Measurements from ENCODE around the gene EEF2K.
A peak's percentile ranks its signal among the peaks of the same experiment; 100 is the strongest.

EEF2K gene

DNA sequence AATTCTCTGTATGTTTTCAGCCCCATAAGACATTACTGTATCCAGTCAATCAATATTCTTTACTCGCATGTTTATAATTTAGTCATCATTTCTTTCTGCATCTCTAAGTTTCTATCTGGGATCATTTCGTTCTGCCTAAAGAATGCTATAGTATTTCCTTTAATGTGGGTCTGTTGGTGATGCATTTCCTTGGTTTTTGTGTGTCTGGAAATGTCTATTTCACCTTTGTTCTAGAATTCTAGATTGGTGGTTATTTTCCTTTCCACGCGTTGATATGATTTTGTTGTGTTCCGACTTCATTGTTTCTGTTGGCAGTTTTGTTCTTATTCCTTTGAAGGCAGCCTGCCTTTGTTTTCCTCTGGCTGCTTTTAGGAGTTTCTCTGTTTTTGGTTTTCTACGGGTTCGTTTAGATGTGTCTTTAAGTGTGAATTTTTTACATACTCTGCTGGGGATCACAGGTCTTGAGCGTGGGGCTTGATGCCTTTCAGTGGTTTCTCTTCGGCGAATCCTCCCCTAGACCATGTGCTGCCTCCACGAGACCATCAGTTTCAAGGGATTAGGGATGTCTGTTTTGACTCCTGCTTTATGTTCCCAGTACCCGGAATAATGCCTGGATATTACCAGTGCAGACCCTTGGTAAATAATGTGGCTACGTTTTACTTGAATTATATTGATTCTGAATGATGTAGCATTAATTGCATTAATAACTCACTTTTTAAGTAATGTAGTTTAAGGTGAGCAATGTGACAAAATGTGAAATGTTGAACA is 114.7 kb downstream of the EEF2K start:
- no peak for DNase-seq

DNA sequence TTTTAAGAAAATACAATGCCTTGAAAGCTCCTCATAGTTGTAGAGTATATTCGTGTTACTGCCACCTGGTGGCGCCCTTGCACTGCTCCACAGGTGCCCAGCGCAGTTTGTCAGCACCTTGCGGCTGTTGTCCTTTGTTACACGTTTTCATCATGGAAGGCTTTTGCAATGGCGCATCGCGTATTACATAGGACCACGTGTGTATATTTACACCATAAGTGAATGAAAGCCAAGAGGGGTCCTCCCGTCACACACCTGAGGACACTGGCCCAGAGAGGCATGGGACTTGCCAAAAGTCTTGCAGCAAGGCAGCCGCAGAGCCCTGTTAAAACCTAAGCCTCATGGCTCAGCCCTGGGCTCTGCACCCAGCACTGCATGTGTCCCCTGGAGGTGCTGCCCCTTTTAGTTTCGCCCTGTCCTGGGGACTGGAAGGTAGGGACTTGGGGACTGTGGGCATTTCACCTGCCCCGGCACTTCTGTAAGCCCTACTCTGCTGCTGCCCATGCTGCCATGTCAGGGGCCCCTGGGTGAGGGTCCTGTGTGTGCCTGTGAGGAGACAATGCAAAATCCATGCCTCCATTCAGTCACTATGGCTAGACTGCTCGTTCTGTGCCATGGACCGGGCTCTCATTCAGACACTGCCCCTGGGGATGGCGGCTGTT is 115.4 kb downstream of the EEF2K start:
- peak; percentile 69 for DNase-seq

DNA sequence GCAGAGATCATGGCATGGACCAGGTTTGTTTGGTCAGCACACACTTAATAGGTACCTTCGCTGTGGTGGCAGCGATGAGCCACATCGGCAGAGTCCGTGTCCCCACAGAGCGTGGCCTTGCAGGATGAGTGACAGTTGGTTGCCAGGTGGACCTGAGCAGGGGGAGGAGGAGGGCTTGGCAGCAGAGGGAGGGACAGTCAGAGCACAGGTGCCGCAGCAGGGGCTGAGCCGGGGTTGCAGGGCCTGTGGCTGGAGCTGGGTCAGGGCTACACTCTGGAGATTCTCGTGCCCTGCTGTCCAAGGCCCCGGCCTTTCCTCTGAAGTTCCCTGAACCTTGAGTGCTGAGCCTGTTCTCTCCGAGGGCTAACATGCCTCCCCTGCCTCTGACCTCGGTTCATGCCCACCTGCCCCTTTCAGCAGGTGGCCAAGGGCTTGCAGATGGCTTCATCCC is 116.0 kb downstream of the EEF2K start:
- no peak for DNase-seq

DNA sequence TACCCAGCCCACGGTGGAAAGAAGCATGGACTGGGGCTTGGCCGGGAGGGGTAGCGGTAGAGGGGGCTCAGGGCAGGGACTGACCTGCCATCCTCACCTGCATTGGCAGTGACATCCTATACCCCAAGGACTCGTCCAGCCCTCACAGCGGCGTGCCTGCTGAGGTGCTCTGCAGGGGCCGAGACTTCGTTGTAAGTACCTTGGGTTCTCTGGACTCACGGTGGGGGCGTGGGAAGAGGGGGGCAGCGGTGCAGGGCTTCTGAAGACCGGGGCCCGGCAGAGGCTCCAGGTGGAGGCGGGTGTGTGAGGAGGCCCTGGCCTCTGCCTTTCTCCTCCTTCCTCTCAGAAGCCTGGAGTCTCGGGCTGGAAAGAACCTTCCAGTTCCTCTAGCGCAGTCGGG is 116.7 kb downstream of the EEF2K start:
- no peak for DNase-seq

DNA sequence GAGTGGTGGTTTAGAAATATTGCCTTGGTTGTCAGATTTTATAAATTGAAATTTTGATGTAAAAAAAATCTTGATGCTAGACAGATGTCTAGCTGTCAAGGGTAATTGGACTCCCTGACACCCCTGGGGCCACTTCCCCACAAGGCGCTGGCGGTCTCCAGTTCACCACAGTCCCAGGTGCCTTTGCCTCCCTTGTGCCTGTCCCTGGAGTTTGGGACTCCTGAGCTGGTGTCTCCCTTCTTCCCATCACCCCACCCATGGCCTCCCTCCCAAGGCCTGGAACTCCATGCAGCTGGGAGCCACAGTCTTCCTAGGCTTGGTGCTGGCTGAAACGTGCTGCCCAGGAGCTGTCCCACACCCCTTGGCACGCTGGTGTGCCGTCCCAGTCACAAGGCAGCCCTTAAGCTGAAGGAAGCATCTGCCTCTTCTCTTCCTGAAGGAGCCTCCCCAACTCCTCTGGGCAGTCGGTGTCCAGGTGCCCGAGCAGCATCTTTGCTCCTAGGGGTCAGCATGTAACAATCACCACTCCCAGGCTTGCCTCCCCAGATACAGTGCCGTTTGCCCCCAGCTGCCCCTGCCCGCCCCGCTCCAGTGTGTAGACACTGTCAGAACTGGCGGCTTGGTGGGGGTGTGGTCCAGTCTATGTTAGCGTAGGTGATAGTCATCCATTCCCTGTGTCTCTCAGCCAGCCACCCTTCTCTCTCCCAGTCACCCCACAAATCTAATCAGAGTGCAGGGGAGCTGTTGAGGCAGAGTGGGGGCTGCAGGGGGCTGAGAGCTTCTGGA is 117.3 kb downstream of the EEF2K start:
- no peak for DNase-seq

DNA sequence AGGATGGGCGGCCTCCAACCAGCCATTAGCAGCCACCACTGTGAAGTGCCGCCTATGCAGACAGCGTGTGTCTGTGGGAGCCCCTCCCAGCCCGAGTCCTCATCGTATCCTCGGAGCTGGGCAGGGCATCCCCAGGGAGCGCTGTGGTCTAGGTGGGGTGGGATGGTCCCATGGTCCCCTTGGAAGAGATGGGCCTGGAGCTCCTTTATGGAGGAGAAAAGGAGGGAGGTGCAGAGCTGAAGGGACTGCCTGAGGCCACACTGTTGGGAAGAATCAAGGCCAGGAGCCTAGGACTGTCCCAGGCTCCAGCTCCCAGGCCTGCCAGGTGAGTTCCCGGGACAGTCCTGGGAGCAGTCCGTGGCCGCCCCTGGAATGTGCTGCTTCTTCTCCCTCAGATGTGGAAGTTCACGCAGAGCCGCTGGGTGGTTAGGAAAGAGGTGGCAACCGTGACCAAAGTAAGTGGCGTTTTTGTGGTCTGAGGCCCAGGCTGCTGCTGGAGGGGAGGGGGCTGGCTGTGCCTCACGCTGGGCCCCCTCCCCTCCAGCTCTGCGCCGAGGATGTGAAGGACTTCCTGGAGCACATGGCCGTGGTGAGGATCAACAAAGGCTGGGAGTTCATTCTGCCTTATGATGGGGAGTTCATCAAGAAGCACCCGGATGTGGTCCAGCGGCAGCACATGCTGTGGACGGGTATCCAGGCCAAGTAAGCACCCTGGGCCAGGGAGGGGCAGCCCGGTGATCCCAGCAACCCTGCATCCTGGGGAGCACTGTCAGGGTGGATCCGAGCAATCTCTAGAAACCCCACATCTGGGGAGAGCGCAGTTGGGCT is 118.1 kb downstream of the EEF2K start:
- no peak for DNase-seq

DNA sequence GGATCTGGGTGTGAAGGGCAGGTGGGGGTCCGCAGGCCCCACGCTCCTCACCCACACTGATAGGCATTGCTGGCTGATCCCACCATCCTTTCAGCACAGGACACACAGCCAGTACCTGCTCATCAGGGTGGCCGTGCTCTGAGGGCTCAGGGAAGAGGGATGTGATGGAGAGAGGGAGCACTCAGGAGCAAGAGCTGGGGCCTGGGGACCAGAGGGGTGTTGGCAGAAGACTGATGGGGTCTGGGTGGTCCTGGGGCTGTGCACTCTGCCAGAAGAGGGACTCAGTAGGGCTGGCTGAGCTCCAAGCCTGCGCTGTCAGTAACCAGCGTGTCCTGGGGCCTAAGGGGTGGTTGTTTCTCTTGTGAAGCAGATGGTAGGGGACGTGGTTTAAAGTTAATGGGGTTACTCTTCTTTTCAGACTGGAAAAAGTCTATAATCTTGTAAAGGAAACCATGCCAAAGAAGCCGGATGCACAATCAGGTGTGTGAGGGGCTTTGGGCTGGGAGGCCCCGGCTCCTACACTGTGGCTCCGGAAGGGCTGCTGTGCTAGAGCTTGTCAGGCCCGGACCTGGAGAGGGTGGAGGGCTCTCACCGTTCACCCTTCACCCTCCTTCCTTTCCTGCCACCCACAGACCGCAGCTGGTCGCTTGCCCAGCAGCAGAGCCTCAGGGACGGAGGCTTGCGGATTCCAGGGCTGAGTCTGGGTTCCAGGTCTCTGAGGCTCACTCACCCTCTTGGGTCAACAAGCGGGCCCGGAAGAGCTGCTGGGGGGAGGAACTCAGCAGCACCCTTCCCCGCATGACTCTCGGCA is 118.9 kb downstream of the EEF2K start:
- DNase-seq, result no peak

DNA sequence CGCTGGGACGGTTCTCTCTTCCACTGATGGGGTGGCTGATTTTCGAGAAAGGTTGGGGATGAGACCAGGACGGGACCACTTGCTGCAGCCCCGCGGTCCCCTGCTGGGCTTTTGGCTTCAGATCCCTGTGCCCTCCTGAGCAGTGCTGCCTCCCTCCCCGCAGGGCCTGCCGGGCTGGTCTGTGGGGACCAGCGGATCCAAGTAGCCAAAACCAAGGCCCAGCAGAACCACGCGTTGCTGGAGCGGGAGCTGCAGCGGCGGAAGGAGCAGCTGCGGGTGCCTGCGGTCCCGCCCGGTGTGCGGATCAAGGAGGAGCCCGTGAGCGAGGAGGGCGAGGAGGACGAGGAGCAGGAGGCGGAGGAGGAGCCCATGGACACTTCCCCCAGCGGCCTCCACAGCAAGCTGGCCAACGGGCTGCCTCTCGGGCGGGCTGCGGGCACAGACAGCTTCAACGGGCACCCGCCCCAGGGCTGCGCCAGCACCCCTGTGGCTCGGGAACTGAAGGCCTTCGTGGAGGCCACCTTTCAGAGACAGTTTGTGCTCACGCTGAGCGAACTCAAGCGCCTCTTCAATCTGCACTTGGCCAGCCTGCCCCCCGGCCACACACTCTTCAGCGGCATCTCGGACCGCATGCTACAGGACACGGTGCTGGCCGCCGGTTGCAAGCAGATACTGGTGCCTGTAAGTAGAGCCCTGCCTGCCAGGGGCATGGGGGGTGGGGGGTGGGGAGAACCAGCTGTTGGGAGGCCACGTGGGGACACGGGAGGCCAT is 119.7 kb downstream of the EEF2K start:
- no peak for DNase-seq

DNA sequence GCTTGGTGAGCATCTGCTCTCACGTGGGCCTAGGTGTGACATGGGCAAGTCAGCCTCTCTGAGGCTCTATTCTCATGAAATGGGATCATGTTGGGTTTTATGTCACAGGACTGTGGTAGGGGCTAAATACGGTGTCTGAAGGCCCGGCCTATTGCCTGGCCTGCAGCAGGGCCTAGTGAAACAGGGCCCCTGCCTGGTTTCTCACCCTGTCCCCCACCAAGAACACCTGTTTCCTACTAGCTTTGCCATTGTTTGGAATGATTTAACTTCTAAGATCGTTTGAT is 120.2 kb downstream of the EEF2K start:
- DNase-seq, result no peak

DNA sequence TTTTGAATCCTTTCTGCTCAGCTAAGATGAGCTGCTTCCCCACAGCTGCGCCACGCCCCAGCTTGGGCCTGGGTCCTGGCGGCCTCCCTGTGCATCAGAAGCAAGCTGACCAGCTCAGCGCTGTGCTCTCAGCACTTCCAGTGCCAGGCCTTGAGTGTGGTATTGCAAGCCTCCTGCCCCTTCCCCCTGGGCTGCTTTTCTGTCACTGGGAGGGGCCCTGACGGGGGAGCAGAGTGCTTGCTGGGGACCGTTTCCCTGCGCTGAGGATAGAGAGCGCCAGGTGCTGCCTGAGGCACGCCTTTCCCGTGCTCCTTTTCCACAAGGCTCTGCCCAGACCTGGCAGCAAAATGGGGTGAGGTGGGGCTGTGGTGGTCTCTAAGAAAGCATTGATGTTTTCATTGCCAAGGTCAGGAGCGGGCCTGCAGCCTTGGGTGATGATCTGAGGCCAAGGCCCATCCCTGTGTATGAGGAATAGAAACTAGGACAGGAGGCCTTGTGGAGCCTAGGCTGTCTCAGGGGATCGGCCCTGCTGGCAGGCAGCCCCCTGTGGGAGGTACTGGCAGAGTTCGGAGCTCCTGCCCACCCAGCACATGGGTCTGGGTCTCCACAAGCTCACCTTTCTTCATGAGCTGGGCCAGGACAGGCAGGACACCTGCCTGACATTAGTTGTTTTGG is 120.8 kb downstream of the EEF2K start:
- no peak for DNase-seq

DNA sequence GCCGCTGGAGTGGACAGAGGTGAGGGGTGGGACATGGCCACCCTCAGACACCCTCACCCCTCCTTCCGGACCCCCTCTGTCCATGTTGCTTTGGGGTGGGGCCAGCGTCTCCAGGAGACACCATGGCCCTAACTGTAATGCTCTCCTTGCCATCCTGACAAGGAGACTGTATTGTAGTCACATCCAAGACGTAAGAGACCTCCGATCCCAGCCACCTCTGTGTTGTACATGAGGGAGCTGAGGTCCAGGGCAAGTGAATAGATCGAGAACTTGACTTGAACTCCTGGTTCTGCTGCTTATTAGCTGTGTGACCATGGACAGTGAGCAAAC is 121.3 kb downstream of the EEF2K start:
- DNase-seq, result no peak

DNA sequence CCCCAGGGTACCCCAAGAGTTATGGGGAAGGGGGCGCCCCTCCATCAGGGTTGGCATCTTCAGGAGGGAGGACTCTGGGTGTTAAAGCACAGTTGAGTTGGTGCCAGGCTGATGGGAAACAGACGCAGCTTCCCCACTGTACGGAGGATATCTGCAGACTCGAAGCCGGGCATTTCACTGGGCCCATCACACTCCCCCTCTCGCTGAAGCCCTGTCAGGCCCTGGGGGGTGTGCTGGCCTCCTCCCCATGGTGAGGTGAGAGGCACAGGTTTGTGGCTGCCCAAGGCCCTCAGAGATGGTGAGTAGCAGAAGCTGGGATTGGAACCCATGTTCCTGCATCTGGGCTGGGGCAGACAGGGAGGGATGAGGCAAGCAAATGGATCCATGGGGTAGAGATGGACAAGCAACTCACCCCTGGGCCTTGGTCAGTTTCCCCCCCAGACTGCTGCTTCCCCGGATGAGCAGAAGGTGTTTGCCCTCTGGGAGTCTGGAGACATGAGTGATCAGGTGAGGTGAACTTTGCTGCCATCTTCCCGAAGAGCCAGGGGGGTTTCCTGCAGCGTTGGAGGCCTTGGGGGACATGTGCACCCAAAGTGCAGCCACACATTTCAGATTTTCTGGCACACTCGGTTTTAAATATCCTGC is 122.1 kb downstream of the EEF2K start:
- DNase-seq, result no peak

DNA sequence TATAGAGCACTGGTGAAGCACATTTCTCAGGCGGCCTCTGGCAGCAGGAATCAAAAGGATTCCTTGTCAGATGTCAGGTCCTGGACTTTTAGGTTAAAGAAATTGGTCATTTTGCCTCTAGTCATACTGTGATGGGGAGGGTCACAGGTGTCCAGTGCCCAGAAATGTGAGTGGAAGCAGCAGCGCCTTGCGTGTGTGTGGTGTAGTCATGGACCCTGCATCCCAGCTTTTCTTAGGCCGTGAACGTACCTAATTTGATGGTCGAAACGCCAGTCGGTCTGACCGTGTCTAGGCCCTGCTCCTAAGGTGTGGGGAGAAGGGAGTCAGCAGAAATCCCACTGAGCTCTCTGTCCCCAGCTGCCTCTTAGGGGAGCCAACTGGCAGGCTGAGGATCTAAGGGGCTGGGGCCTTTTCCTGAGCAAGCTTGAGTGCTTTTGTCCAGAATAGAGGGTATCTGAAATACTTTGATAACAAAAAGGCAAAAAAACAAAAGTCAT is 123.2 kb downstream of the EEF2K start:
- no peak for DNase-seq

DNA sequence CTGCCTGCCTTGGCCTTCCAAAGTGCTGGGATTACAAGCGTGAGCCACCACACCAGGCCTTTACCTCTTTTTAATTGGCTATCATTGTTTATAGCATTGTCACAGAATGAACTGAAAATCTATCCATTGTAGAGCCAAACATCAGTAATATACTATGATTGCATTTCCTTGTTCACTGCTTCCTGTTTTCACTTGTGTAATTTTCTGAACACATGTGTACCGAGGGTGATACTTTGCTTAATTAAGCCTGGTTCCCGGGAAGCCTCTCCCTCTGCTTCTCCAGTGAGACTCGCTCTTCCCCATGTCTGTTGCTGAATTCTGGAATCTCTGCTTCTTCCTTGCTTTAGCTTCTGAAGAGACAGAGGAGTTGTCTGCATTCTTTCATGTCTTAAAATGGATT is 124.2 kb downstream of the EEF2K start:
- DNase-seq, result no peak

DNA sequence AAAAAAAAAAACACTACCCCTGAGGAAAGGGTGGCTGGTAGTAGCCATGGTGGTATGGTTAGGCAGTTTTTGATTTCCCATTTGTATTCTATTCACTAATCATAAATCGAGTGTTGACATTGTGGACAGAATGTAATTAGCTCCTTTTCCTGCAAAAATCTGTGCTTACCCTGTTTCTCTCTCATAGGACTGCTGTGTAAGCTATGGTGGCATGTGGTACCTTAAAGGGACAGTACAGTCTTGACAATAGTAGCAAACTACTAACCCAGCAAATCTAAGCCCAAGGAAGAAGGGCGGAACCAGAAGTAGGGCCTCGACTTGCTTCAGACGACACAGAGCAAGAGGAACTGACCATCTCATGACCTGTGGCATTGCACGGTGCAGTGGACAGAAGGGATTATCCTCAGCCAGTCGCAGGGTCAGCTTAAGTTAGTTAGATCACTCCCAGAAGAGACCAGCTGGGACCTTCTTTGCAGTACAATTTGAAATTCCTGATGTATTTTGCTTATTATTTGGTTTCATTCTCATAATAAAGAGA is 127.4 kb downstream of the EEF2K start:
- no peak for DNase-seq

DNA sequence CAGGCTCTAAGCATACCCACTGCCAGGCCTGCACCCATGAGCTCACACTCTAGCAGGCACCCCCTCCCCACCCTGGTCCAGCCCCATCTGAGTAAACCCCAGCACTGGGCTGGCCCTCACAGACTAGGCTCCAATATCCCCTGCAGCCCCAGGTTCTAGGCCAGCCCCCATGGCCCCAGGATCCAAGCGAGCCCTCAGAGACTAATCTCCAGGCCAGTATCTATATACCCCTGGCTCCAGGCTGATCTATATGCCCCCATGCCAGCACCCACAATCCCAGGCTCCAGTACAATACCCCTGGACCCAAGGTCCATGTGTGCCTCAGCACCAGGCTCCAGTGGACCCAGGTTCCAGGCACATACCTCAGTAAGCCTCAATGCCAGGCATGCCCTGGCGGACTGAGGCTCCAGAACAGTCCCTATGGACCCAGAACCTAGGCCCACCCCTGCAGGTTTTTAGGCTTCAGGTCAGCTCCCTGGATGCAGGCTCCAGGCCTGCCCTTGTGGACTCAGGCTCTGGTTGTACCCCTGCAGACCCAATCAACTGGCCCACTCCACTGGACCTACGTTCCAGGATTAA is 129.7 kb downstream of the EEF2K start:
- no peak for DNase-seq

DNA sequence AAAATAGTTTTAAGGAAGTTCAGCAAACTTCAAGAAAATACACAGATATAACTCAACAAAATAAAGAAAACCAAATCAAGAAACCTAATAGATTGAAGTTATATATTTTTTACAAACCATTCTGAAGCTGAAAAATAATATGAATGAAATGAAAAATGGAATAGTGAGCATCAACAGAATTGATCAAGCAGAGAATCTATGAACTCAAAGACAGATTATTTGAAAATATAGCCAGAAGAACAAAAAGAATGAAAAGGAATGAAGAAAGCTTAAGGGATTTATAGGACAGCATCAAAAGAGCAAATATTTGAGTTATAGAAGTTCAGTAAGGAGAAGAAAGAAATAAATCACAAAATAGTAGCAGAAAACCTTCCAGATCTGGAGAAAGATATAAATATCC is 130.5 kb downstream of the EEF2K start:
- DNase-seq, result no peak

DNA sequence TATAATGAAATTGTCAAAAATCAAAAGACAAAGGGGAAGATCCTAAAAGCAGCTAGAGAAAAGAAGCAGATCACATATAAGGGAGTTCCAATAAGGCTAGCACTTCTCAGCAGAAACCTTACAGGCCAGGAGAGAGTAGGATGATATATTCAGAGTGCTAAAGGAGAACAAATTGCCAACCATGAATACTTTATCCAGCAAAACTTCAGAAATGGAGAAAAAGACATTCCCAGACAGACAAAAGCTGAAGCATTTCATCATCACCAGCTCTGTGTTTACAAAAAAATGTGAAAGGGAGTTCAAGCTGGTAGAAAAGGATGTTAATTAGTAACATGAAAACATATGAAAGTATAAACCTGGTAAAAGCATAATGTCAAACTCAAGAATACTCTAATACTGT is 131.0 kb downstream of the EEF2K start:
- no peak for DNase-seq

DNA sequence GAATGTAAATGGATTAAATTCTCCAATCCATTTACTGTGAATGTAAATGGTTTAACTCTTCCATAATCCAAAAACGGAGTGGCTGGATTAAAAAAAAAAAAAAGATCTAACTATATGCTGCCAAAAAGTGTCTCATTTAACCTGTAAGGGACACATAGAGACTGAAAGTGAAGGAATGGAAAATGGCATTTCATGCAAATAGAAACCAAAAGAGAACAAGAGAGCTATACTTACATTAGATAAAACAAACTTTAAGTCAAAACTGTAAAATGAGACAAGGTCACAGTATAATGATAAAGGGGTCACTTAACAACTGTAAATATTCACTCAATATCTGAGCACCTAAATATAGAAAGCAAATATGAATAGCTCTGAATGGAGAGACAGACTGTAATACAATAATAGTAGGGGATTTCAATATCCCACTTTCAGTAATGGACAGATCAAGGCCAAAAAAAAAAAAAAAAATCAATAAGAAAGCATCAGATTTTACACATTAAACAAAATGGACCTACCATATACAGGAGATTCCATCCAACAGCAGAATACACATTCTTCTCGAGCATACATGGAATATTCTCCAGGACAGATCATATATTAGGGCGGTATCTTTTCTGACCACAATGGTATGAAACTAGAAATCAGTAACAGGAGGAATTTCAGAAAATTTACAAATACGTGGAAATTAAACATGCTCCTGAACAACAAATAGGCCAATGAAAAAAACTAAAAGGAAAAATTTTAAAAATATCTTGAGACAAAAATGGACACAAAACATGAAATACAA is 132.0 kb downstream of the EEF2K start:
- DNase-seq, result no peak

Data from activated gamma-delta T cell treated with Interleukin-2 at 50 U/mL for 16 hours (primary cell).